GM21367 (cell line): Measurements from ENCODE around the gene EFCAB12.

Experiments used
- ATAC-seq: cut with Tn5 transposase; IDR thresholded peaks from one replicate; pipeline ENCODE4 v1.9.1; 2021; ENCODE audit not compliant: unreplicated experiment

EFCAB12 gene

DNA sequence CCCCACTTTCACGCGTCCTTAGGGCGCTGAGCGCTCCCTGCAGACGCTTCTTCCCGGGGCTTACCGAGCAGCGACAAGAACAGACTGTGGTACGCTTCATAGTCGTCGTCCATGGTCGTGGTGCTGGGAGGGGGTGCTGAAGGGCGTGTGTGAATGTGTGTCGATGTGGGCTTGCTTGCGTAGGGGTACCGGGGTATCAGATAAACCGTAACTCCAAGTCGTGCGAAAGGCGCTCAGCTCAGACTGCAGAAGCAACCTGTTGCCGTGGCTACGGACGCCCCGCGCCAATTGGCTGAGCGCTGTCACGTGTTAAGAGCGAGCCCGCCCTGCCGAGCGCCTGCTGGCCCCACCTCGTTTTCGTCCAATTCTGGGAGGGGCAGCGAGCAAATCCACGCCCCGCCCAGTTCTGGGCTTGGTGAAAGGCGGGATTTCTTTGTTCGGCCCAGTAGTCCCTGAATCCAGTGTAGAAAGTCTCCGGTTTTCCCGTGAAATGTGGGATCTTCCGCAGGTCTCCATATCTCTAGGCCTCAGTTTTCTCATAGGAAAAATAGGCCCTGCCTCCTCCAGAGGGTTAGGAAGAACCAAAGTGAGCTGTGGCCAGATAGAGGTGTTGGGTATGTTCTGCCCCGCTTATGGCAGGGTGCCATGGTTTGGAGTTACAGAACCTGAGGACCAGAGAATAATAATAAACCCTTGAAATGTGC, at the start of gene EFCAB12:
Gene EFCAB12, minus strand, starts transcription at position 261 of the 704 bp plus-strand sequence. Its CDS starts 148 bp downstream, at position 113.
- peak; percentile 82 for ATAC-seq

DNA sequence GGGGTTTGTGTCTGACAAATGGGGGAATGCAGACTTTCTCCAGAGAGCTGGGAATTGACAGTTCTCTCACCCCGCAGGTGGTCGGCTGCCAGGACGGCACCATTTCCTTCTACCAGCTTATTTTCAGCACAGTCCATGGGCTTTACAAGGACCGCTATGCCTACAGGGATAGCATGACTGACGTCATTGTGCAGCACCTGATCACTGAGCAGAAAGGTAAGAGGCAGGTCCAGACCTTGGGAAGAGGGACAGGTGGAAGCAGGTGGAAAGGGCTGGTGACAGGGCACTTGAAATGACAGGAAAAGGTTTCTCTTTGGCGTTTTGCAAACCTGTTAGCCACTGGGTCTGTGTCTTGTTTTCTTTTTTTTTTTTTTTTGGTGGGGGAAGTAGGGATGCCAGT, 48.1 kb upstream of the EFCAB12 start:
- ATAC-seq = no peak

DNA sequence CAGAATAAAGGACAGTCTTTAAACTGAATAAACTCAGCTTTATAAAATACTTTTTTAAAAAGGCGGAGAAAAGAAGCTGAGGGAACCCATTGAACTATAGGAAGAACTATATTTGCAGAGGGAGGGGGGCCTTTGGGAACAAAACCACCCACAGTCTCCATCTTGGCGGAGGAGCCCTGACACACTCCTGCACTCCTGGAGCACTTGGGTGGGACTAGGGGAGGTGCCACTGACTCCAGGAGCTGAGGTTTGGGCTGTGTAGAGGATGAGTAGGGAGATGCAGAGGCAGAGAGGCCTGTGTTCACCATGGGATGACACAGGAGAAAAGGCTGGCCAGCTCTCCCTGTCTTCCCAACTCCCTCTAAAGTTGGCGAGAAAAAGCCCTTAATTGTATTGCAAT, 47.4 kb upstream of the EFCAB12 start:
- ATAC-seq = no peak

DNA sequence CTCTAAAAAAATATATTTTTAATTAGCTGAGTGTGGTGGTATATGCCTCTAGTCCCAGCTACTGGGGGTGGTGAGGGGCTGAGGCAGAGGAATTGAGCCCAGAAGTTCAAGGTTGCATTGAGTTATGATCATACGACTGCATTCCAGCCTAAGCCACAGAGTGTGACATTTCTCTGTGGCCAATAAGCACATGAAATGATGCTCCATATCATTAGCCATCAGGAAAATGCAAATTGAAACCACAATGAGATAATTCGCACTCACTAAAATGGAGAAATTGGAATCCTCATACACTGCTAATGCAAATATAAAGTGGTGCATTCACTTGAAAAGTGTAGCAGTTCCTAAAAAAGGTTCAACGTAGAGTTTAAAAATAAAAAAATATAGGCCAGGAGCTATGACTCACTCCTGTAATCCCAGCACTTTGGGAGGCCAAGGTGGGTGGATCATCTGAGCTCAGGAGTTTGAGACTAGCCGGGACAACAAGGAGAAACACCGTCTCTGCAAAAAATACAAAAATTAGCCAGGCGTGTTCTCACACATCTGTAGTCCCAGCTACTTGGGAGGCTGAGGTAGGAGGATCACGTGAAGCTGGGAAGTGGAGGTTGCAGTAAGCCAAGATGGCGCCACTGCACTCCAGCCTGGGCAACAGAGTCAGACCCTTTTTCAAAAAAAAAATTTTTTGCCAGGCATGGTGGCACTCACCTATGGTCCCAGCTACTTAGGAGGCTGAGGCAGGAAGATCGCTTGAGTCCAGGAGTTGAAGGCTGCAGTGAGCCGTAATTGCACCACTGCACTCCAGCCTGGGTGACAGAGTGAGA, 46.8 kb upstream of the EFCAB12 start:
- no peak for ATAC-seq

DNA sequence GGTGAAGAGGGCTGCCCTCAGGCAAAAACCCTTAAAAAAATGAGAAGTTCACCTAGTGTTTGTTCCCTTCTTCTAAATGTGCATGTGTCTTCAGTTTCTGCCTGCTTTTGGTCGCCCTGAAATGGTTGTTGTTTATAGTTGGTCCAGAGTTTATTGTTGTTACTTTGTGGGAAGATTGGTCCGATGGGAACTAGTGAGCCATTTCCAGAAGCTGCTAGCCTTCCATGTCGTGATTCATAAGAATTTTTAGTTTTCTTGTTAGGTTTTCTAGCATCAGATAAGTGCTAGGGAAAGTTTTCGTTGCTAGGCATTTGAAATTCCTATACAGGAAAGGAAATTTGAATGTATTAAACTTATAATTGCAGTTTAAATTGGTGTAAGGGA, 45.3 kb upstream of the EFCAB12 start:
- ATAC-seq = no peak

DNA sequence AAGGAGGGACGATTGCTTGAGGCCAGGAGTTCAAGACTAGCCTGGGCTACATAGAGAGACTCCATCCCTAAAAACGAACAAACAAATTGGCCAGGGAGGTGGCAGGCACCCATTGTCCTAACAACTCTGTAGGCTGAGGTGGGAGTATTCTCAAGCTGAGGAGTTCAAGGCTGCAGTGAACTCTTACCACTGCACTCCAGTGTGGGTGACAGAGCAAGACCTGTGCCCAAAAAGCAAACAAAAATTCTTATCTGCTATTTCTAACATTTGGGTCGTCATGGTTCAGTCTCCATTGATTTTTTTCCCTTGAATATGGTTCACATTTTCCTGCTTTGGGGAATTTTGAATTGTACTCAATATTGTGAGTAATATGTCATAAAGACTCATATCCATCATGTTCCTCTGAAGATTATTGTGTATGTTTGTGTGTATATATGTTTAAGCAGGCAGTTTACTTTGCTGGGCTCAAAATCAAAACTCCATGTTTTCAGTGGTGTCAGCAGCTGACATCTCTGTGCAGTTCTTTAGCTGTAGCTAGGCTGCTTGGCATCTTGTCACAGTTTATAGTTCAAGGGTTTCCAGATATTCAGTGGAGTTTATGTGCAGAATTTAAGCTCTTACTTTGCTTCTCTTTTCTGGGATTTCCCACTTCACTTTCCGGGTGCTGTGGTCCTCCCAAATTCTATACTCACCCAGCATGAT, 44.8 kb upstream of the EFCAB12 start:
- no peak for ATAC-seq

DNA sequence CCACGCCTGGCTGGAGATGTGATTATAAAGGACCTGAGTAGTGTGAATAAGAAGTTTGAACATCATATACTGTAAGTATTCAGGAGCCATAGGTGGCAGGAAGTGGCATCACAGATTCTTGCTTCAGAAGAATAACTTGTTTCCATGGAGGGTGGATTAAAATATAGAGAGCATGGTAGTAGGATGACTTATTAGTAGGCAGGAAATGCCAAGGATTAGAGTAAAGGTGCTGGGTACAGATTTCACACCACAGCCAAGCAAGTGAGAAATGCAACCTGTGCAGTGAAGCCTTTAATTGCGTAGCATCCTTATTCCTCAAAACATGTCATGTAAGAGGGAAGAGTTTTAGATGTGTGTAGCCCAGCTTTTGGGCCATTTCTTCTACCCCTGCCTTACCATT, 42.4 kb upstream of the EFCAB12 start:
- no peak for ATAC-seq

DNA sequence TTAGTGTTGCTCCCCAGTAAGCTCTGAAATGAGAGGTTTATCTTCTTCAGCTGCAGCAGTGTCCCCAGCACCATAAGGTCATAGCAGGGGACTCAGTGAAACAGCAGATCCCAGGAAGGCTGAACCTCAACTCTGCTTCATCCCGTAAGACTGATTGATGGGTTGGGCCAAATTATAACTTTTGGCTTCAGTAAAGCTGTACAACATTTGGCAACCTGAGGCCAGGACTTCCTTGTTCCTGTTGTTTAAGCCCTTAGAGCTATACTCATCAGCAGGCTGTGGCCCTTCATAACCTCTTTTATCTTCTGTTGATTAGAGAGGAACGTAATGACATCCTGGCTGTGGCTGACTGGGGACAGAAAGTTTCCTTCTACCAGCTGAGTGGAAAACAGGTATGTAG, 40.6 kb upstream of the EFCAB12 start:
- ATAC-seq = no peak

DNA sequence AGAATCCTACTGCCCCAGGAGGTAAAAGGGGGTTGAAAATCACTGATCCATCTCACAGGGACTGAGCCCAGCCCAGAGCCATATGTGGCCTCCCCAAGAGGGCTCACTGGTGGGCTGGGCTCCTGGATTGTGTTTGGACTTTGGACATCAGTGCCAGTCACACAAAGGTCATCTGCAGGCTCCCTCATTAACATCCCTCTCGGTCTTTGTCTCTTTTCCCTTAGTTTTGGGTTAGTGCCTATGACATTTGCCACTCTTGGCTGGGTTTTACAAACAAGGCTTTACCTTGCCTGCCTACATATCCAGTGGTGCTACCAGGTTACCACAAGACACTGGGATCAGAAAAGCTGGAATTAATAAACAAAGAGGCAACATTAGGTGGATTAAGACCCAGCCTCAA, 39.5 kb upstream of the EFCAB12 start:
- ATAC-seq = no peak

DNA sequence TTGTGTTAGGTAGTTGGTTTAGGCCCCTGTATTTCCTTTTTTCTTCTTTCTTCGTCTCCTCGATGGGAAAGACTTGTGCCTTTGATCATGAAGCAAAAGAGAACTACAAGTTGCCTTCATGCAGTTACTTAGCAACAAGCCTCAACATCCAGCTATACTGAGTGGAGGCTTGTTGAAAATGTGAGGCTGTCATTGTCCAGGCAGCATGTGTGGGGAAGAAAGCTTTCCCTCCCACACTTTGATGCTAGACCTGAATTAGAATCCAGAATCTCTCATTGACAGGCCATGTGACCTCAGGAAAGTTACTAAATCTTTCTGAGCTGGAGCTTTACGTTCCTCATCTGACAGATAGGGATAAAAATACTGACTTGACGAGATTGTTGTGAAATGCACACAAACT, 35.3 kb upstream of the EFCAB12 start:
- ATAC-seq = no peak

DNA sequence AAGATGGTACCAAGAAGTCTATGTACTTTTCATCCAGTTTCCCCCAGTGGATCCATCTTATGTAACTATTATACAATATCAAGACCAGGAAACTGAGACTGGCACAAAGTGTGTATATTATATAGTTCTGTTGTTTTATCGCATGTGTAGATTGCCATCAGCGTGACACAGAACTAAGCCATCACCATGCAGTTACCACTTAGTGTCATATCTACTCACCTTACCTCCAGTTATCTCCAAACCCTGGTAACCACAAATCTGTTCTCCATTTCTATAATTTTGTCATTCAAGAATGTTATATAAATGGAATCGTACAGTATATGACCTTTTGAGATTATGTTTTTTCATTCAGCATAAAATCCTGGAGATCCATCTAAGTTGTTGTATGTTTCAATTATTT, 34.7 kb upstream of the EFCAB12 start:
- no peak for ATAC-seq

DNA sequence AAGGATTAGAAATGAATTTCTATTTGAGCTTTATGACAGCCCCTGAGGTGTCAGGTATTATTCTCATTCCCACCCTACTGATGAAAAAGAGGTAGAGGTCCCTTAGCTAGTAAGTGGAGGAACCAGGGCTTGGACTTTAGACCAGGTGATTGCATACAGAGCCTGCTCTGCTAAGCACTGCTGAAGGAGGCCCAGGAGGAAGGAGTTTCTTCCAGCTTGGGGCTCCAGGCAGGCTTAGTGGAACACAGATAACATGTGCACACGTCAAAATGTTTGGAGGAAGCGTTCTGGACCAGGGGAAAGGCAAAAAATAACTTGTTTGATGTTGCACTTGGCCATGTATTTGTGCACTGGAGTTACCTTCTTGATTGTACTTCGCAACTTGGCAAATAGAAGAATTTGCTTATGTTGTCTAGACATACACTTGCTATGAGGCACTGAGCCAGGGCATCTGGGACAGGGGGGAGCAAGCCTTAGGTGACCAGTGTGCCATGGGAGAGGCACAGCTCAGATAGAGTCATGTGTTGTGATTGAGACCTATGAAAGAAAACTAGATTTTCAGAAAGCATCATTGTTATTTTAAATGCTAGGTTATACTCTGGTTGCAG, 34.0 kb upstream of the EFCAB12 start:
- no peak for ATAC-seq

DNA sequence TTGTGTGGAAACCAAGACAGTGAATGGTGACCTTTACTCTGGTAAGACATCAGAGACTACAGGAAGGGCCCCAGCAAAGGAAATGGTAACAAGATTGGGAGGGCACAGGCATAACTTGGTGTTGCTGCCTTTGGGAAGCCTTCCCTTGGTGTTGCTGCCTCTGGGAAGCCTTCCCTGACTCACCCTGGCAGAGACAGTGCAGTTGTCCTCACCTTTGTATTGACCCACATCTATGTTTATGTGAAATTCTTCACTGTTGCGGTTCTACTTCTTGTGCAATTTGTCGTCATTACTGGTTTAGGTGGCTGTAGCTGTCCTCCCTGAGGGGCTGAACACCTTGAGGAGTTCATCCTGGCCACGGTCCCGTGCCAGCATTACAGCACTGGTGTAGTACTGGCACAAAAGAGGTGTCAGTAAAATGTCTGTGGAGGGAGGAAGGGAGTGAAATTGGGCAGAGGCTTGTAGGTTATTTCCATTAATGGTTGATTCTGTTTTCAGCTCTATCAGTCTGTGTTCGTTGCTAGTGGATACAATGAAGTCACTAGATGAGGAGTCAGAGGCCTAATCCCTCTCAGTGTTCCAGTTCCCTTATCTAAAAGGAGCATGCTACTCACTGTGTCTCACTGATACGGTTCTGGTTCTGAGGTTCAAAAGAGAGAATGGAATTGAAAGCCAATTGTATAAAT, 33.2 kb upstream of the EFCAB12 start:
- ATAC-seq = no peak

DNA sequence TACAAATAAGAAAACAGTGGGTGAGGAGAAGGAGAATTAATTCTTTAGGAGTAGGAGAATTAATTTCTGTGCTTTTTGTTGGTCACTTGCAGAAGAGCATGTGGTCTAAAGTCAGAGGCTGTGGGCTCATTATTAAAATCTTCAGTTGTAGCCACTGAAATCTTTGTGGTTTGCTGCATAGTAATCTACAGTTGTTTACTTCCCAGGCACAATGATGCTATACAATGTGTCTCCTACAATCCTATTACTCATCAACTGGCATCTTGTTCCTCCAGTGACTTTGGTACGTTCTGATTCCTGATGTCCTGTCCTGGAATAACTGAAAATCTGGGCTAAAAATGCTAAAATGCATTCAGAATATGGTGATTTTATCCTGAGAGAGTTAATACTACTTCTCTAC, 32.6 kb upstream of the EFCAB12 start:
- ATAC-seq = no peak

DNA sequence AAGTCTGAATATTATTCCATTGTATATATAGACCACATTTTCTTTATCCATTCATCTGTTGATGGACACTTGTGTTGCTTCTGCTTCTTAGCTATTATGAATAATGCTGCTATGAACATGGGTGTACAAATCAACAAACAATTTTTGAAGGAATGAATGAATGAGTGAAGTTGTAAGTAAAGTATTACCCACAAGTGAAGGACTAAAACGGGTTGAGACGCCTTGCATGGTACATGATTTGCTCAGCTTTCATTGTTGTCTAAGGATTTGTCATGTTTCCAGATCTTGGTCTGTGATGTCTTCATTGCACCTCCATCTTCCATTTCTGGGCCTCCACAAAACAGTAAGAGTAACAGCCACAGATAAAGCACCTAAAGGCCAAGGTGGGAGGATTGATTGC, 32.1 kb upstream of the EFCAB12 start:
- ATAC-seq = no peak

DNA sequence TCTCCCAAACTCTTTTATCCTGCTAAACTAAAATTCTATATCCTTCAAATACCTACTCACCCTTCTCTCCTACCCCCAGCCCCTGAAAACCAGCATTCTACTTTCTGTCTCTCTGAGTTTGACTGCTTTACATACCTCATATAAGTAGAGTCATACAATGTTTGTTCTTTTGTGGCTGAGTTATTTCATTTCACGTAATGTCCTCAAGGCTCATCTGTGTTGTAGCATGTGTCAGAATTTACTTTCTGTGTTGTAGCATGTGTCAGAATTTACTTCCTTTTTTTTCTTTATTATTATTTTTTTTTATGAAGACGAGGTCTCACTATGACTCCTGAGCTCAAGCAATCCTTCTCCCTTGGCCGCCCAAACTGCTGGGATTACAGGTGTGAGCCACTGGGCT, 31.7 kb upstream of the EFCAB12 start:
- ATAC-seq = no peak

DNA sequence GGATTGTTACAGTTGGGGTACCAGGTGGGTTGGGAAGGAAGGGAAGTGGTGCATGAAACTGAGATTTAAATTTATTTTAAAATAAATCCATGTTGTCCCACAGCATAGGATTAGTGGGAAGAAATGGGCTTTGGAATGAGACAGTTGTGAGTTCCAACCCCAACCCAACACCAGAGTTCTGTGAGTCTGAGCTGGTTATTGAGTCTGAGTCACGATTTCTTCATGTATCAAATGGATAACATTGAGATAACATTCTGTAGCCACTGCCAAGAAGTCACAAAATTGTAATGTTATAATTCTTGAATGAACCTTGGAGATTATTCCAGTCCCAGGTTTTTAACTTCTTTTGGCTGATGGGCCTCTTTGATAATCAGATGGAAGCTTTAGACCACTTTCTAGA, 25.3 kb upstream of the EFCAB12 start:
- ATAC-seq = no peak

DNA sequence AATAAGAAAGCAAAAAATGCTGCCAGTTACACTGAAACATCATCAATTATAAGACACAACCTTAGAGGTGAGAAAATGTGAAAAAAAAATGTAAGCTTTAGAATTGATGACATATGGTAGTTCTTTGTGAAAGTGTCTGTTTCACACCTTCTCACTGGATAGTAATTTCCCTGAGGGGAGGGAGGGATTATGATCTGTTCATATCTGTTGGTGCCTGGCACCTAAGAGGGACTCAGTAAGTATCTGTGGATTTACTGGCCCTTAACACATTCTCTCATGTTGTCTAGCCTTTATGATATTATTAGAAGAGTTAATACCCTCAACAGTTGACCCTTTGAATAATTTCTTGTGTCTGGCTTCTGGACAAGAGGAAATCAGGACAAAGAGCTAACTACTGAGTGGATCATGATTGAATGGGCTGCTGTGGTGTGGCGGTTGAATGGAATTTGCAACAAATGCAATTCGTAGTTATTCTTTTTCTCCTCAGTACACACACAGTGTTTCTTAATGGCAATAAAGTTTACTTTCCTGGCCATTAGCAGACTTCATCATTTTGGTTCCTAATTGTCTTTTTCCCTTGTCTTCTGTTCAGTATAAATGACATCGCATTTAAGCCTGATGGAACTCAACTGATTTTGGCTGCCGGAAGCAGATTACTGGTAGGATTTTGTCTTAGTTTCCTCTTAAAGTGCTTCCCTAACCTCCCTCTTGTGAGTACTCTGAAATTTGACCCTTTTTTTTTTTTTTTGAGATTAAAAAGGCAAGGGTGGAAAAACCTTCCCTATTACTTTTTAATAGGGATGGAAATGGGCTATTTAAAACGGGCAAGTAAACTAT, 21.1 kb upstream of the EFCAB12 start:
- ATAC-seq = no peak

DNA sequence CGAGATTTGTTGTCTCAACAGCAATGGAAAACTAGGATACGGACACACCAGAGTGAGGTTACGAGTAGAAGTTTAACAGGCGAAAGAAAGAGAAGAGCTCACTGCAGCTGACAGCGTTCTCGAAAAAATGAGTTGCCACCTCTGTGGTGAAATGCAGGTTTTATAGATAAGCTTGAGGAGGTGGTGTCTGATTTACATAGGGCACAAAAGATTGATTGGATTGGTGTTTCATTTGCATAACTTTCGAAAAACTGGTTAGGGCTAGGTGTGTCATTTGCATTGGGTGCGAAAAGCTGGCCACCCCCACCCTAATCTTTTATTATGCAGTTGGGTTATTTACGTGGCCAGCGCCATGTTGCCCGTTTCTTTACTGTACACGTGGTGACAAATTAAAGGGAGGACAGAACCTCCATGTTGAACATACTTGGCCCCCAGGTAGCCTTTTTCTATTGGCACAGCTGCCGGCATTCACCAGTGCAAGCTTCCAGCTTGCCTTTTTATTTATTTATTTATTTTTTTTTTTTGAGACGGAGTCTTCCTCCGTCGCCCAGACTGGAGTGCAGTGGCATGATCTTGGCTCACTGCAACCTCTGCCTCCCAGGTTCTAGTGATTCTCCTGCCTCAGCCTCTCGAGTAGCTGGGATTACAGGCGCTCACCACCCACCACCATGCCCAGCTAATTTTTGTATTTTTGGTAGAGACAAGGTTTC, 19.9 kb upstream of the EFCAB12 start:
- no peak for ATAC-seq
